ENCODE data around the gene METTL8.

DNA sequence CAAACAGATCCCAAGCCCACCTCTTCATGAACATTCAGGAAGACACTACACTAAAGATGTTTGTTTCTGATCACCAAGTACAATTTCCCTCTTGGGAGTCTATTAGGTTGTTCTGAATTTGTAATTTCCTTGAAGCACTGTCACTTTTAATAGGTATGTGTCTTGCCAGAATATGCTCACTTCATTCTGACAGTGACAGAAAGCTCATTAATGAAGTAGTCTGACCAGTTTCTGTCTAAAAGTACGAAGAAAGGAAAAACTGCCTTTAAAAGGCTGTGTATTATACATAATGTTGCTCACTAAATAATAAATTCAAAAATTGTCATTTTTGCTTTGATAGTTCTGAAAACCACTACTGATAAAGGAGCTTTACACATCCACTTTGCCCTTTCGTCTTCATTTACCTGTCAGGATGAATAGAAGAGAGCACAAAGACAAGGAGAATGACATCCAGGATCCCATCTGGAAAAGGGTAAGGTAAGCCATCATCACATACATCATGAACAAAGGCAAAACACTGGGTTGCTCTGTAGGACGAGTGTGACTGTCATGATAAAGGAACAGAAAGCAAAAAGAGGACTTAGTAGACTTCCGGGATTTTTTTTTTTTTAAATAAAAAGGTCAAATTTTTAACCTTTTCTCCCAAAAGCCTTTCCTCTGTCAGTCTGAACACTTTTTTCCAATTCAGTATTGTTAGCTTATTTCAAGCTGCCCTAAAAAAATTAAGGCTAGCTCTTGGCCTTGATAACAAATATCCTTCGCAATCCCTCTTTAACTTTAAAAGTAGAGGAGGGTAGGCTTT is 103.4 kb downstream of the METTL8 start:
- TF ChIP-seq POLR2AphosphoS5 (IDR thresholded peaks at IDR 0.05; ENCODE audit: low read depth, low read length): no peak
- TF ChIP-seq, protein P1, sequence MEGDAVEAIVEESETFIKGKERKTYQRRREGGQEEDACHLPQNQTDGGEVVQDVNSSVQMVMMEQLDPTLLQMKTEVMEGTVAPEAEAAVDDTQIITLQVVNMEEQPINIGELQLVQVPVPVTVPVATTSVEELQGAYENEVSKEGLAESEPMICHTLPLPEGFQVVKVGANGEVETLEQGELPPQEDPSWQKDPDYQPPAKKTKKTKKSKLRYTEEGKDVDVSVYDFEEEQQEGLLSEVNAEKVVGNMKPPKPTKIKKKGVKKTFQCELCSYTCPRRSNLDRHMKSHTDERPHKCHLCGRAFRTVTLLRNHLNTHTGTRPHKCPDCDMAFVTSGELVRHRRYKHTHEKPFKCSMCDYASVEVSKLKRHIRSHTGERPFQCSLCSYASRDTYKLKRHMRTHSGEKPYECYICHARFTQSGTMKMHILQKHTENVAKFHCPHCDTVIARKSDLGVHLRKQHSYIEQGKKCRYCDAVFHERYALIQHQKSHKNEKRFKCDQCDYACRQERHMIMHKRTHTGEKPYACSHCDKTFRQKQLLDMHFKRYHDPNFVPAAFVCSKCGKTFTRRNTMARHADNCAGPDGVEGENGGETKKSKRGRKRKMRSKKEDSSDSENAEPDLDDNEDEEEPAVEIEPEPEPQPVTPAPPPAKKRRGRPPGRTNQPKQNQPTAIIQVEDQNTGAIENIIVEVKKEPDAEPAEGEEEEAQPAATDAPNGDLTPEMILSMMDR (IDR thresholded peaks at IDR 0.05): no peak
